Activated CD4-positive, alpha-beta T cell treated with anti-CD3 and anti-CD28 coated beads, Interleukin-2, Interleukin-6, amounts not matched to agents 100 ng/mL and 50 ng/mL, durations not matched to agents 16 hours and 8 hours (primary cell): ENCODE measurements around the gene HK1.
"Not testable (repeated sequence)": the region's sequence is repeated elsewhere in the genome, so short reads cannot be mapped to it uniquely, and the experiment has no call there.

ENCODE experiments used
- DNase-seq: peaks from one replicate; pipeline ENCODE4 v3.0.0-alpha.2; 2020

HK1 gene

DNA sequence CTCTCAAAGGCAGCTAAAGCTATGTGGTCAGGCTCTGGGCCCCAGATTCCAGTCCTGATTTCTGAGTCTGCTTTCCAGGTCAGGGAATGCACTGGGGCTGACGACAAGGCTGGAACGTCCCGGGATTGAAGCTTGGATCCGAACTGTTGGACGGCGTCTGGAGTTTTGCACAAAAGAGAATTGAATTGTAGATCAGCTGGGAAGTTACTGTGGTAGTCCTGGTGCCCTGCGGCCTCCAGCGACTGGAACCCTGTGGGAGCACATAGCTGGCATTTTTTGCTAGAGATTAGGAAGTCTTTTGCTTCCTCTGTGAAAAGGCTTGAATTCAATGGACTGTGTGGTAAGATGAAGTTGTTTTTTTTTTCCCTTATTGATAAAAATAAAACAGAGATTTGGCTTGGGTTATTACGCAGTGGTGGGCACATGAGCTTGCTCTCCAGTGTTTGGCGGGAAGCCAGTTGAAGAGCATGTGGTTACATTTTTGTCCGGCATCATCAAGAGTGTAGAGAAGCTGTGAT is at the start of gene HK1:
Gene HK1, plus strand, starts transcription at position 51 of the 518 bp plus-strand sequence.
- DNase-seq: no peak

DNA sequence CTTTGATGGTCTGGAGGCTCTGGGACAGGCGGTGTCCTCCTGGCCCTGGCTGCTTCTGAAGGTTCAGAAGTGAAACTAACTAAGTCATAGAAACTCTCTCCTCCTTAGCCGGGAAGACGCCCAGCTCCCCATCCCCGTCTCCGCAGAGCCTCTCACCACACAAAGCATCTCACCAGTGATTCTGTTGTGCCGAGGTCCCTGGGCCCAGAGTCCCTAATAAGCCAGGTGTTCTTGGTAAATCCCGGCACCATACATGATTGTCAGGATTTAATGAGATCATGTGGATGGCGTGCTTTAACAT is 48.7 kb upstream of the HK1 start:
- no peak for DNase-seq

DNA sequence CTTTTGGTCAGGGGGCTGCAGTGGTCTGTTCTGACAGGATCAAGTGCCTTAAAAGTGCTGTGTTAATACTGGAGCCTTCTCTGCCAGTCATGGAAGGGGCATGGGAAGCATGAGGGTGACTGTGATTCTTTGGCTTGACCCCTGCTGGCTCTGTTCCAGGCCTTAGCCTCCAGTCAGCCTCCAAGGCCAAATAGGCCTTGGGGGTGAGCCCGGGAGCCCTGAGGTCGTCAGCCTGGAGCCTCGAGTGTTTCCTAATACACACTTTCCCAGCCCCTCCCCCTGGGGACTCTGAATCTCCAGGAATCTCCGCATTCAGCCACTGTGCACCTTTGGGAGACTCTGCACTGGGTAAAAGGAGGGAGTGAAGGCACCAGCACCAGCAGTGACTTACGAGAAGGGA is 48.2 kb upstream of the HK1 start:
- no peak for DNase-seq

DNA sequence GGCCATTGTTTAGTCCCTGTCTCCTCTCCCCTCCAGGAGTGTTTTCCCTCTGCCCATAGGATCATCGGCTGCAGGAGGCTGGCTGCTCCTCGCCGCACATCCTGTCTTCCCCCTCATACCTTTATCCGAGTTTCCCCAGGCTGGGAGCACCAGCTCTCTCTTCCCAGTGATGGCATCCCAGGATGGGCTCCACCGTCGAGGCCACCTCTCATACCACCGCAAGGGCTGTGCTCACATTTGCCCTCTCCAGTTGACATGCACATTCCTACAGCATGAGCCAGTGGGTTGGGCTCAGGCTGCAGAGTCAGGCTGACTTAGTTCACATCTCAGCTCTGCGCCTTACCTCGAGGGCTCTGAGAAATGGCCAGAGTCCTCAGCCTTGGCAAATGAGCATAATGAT is 46.0 kb upstream of the HK1 start:
- DNase-seq: no peak

DNA sequence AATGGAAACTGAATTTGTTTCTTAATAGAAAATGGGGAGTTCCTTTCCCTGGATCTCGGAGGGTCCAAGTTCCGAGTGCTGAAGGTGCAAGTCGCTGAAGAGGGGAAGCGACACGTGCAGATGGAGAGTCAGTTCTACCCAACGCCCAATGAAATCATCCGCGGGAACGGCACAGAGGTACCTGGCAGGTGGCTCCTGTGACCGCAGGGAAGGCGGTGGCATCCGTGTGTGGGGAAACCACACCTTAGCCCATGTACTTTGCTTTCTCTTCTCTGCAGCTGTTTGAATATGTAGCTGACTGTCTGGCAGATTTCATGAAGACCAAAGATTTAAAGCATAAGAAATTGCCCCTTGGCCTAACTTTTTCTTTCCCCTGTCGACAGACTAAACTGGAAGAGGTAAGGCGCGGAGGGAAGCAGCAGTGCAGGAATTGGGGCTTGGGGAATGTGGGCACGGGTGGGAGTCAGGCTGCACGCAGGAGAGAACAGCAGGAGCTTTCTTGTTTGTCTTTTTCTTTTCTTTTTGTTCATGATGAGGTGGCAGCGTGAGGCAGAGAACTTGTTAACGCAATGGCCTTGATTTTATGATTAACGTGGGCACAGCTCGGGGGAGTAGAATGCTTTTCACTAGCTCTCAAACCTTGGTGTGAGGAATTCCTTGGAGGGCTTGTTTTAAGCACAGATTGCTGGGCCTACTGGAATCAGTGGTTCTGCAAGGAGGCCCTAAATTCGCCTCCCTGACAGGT is 45.4 kb upstream of the HK1 start:
- DNase-seq: no peak

DNA sequence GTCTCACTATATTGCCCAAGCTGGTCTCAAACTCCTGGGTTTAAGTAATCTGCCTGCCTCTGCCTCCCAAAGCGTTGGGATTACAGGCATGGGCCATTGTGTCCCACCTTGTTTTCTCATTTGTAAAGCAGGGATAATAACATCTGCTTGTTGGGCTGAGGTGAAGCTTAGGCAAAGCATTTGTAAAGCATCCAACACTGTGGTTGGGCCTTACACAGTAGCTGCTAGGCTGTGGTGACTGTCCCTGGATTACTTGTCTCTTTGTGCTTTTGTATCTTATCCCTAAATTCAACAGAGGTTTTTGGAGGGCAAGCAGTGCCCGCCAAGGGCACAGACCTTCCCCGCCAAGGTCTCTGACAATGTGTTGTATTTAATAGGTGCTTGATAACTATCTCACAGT is 43.8 kb upstream of the HK1 start:
- no peak for DNase-seq

DNA sequence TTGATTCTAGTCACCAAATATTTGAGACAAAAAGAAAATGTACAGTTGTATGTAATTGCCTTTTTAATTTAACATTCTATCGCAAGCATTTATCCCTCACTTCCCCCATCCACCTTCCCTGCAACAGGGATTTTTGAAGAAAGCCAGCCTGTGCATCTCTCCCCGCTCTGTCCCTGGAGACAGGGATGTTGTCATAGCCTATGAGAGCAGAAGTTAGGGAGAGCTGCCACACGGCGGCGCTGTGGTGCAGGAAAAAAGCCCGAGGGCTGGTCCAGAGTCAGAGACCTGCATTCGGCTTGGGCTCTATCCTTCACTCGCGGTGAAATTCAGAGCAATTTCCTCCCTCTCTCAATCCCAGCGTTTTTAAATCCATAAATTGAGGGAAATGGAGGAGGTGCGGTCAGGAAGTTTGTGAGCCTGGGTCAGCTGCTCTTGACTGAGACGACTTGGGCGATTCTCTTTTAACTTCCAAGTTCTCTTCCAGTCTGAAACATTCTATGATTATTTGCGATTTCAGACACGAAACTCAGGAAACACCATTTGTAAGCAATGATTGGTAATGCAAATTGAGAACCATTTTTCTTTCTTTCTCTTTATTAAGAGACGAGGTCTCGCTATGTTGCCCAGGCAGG is 40.7 kb upstream of the HK1 start:
- DNase-seq: peak; percentile 93

DNA sequence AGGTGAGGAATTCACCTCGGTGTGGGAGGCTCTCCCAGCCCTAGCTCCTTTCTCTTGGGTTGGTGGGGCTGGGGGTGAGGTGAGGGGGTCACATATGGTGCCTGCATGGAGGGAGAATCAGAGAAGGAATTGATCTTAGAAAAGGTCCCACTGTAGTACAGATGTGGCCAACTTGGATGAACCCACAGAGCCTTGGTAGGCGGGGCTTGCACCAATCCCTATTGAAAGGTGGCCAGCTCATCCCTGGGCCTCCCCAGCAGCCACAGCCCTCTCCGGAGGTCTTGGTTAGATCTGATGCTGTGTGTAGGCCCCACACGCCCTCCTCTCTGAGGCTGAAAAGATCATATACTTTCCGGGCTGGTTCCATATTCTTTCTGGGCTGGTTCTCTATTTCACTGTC is 39.2 kb upstream of the HK1 start:
- no peak for DNase-seq

DNA sequence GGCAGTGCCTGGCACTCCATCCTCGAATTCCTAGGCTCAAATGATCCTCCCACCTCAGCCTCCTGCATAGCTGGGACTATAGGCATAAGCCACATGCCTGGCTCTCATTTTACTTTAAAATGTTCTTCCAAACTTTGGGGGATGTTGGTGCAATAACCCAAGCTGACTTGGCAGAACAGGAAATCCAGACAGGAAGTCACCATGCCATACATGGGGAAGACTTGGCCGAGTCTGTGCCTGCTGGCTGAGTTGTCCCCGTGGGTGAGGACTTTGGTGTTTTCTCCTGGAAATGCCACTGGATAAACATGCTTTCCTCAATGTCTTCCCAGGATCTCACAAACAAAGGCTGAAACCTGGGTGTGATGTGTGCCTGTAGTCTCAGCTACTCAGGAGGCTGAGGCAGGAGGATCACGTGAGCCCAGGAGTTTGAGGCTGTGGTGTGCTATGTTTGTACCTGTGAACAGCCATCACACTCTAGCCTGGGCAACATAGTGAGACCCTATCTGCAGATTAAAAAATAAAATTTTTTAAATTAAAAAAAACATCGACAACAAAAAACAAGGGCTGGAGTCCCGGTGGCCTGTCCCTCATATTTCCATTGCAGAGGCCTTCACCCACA is 38.4 kb upstream of the HK1 start:
- no peak for DNase-seq

DNA sequence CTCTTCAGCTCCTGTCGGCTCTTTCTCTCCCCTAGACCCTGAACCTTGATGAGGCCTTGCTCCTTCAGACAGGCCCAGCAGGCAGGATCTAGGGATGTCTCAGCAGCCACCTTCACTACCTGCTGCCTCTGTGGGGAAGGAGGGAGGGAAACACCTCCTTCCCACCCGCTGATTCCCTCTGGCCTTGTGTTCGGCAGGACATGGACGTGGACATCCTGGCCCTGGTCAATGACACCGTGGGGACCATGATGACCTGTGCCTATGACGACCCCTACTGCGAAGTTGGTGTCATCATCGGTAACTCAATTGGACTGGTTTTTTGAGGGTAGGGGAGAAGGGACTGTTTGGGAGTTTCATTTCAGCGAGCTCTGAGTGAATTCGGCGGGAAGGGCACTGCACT is 37.8 kb upstream of the HK1 start:
- no peak for DNase-seq

DNA sequence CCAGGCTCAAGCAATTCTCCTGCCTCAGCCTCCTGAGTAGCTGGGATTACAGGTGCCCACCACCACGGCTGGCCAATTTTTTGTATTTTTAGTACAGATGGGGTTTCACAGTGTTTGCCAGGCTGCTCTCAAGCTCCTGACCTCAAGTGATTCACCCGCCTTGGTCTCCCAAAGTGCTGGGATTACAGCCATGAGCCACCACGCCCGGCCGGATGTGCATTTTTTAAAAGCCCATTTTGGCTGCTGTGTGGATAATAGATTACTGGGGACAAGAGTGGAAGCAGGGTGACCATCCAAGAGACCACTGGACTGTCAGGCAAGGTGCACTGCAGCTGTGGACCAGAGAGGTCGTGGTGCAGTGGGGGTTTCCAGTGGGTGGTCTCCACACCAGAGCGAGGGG is 36.7 kb upstream of the HK1 start:
- DNase-seq: no peak

DNA sequence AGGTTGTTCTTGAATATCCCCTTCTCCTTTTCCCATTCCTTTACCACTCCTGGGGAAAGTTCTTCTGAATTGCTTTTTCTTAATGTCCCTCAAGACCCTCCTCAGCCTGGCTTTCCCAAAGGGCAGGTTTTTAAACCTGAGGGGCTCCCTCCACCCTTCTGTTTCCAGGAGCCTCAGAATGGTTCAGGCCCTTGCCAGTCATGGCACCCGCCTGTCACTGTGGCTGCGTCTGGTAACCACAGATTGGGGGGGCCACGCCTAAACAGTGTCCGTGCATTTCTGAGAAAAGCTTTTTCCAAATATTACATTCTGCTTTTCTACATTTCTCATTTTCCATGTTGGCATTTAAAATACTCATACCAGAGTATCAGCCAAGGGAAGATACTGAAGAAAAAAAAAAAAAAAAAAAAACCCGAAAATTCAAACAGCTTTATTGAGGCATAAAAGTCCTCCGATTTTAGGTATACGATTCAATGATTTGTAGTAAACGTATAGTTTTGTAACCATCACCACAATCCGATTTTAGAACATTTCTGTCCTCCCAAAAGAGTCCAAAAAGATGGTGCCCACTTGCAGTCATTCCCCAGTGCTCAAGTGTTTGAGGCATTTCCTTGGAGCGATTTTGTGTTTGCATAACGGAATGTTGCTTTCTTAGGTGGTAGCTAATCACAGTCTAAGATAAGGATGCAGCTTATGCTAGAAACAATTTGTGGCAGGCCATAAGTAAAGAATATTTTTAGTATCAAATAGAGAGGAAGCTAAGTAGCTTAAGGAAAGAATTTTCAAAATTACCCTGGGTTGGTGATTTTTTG is 36.0 kb upstream of the HK1 start:
- no peak for DNase-seq

DNA sequence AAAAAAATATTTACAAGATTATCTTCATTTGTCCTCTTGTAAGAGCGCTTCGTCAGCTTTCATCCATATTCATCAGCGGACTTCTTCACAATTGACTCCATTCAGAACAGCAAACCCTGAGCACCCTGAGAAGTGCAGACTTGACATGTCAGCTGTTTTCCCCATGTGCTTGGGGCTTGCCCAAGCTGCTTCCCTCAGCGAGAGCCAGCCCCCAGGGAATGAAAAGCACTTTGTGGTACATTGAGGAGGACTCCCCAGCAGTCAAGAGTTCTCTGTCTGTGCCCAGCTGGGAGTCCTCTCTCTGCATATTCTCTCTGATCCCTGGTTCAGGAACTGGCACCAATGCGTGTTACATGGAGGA is 35.5 kb upstream of the HK1 start:
- no peak for DNase-seq

DNA sequence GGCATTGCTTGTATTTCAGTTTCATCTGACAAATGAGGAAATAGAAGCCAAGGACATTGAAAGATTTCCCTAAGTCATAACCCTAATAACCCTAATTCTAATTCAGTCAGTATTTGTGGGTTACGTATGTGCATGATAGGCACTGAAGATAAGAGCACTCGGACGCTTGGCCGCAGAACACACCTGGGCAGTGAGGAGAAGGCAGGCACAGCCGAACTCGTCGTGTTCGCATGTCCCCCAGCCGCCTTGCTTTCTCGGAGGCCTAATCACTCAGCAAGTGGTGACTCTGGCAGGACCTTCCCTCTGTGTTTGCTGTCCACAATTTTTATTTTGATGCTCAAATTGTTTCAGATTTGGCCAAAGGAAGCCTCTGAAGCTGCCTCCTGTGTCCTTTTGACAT is 34.5 kb upstream of the HK1 start:
- no peak for DNase-seq

DNA sequence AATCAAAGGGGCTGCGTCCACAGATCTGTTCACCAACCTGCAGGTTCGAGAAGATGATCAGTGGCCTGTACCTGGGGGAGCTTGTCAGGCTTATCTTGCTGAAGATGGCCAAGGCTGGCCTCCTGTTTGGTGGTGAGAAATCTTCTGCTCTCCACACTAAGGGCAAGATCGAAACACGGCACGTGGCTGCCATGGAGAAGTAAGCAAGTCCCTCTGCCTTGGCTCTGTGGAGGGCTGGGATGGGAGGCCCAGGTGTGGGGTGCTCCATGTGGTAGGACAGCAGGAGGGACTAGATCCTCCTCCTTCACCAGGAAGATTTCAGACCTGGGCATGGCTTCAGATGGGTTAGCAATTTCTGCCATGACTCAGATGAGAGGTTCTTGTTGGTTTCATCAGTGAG is 32.3 kb upstream of the HK1 start:
- DNase-seq: no peak

DNA sequence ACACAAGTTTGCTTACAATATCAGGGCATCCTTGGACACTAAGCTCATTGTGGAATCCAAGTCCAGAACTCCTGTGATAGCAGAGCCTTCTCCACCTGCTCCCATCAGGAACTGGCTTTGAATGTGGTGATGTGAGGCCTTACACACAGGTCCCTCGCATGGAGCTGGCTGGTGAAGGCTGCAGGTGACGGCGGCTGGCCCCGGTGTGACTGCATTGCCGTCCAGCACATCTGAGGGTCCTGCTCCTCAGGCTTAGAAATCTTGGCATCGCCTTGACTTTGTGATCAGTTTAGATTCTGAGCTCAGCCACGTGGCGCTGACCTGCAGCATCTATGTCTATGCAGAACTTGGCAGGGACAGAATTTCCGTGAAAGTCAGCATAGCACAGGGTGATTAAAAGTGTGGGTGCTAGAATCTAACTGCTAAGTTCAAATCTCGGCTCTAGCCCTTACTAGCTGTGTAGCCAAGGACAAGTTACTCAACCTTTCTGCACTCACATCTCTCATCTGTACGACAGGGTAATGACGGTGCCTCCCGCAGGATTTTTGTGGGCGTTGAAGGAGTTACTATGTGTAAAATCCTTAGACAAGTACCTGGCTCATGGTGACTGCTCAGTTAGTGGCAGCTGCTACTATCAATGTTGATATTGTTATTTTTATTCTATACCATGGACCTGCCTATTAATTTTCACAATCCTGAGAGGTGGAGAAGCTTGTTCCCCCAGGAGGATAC is 31.5 kb upstream of the HK1 start:
- DNase-seq: no peak

DNA sequence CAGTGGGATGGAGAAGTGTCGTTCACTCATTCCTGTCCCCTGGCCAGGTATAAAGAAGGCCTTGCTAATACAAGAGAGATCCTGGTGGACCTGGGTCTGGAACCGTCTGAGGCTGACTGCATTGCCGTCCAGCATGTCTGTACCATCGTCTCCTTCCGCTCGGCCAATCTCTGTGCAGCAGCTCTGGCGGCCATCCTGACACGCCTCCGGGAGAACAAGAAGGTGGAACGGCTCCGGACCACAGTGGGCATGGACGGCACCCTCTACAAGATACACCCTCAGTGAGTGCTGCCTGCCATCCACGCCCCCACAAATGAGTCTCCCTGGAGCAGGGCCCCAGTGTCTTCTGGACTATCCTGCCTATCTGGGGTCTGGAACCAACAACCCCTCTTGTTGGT is 31.0 kb upstream of the HK1 start:
- no peak for DNase-seq

DNA sequence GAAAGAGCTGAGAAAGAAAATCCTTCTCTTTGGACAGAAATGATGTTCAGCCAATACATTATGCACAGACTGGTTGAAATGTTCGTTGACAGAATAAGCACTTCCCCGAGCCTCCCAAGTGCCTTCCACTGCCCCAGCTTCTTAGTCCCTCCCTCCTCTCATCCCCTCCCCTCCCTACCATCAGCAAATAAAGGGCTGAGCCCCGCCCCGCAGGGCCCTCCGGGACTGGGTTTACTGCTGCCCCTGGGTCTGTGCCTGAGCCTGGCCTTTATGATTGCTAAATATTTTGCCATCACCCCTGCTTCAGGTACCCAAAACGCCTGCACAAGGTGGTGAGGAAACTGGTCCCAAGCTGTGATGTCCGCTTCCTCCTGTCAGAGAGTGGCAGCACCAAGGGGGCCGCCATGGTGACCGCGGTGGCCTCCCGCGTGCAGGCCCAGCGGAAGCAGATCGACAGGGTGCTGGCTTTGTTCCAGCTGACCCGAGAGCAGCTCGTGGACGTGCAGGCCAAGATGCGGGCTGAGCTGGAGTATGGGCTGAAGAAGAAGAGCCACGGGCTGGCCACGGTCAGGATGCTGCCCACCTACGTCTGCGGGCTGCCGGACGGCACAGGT is 30.1 kb upstream of the HK1 start:
- DNase-seq: no peak

DNA sequence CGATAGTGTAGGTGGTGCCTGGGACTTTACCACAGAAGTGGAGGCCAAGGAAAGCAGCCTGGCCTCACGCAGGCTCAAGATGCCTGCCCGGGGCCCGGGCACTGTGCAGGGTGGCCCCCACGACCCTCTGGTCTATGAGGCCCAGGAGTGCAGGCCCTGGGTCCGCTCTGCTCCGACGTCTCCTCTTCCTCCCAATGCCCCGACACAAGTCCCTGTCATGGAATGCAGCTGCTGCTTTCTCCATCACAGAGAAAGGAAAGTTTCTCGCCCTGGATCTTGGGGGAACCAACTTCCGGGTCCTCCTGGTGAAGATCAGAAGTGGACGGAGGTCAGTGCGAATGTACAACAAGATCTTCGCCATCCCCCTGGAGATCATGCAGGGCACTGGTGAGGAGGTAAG is 28.3 kb upstream of the HK1 start:
- no peak for DNase-seq

DNA sequence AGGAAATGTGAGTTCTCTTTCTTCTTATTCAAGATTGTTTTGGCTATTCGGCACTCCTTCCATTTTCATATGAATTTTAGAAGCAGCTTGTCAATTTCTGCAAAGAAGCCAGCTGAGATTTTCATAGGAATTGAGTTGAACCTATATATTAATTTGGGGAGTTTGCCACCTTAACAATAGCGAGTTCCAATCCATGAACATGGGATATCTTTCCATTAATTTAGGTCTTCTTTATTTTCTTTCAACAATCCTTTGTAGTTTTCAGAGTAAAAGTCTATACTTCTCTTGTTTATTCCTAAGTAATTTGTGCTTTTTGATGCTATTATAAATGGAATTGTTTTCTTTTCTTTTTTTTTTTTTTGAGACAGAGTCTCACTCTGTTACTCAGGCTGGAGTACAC is 26.9 kb upstream of the HK1 start:
- not testable (repeated sequence) for DNase-seq

DNA sequence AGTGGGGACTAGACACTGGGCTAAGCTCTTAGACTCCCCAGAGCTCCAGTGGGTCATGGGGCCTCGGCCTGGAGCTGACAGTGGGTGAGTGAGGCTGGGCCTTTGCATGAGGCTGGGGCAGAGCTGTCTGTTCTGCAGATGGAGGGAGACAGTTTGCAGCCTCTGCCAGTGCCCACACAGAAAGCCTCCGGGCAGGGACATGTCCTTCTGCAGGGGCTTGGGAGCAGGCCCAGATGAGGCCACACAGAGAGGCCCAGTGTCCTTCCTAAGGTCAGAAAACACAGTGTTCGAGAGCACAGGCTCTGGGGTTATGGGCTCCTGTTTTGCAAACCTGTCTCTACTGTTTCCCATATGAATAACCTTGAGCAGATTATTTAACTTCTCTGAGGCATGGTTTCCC is 25.1 kb upstream of the HK1 start:
- DNase-seq: no peak

DNA sequence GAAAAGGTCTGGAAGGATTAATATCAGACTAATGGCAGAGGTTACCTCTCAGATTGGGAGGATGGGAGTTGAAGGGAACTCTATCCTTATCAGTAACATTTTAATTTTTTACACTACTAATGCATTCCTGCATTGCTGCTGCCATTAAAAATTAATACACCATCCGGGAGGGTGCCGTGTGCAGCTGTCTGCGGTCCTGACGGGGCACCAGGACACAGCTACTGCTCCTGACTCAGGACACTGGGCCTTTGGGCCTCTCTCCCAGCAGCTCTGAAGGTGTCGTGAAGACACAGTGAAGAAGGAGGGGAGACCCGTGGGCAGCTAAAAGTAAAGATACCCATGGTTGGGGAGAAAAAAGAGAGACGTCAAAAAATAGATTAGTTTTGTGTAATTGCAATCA is 23.4 kb upstream of the HK1 start:
- DNase-seq: no peak
